HFFc6 (cell line): ENCODE data around the gene MRGPRX1. TPM values are rescaled to one million over a fixed set of nuclear protein-coding genes. Genes with fewer than 3 reads are reported as not detected.

Experiments
- DNase-seq: peaks from one replicate; pipeline ENCODE4 v3.0.0-alpha.2; 2018
- H3K27ac Mint-ChIP-seq: 2 replicates; pipeline ENCODE4 v1.8.0; 2020; ENCODE audit warnings: mild to moderate bottlenecking, mixed read lengths
- H3K27me3 Mint-ChIP-seq: 2 replicates; pipeline ENCODE4 v1.8.0; 2021; ENCODE audit warnings: mild to moderate bottlenecking, moderate library complexity, mixed read lengths; ENCODE audit not compliant: insufficient read depth
- H3K36me3 Mint-ChIP-seq: 2 replicates; pipeline ENCODE4 v1.8.0; 2021; ENCODE audit warnings: low read depth, mixed read lengths
- H3K4me1 Mint-ChIP-seq: 2 replicates; pipeline ENCODE4 v1.8.0; 2020; ENCODE audit warnings: low read depth, mixed read lengths
- H3K4me3 Mint-ChIP-seq: 2 replicates; pipeline ENCODE4 v1.8.0; 2020; ENCODE audit warnings: mild to moderate bottlenecking, moderate library complexity, mixed read lengths
- H3K9me3 Mint-ChIP-seq: 2 replicates; pipeline ENCODE4 v1.8.0; 2020; ENCODE audit warnings: mild to moderate bottlenecking, mixed read lengths
- CTCF ChIP-seq: fragments of 200-600 bp; sonication (generic); IDR thresholded peaks from 2 replicates; pipeline ENCODE4 v1.5.0; 2021; ENCODE audit warnings: antibody characterized with exemption, mild to moderate bottlenecking
- total RNA-seq, 6 experiments: library from RNA; stranded (reverse); fragmentation: NEBNext Ultra II Directional; extraction: Animal tissue kit (Norgen Biotek cat#: 25700); gene quantifications; 2 replicates in 1 of 6; 3 replicates in 5 of 6; pipeline ENCODE4 v1.2.3, GENCODE V29; 2021

The MRGPRX1 gene
- total RNA-seq, 6 experiments from 2014 or later, result not detected

- Mint-ChIP-seq H3K27me3 (peaks cover 15% of the 10 kb centered on the region), H3K36me3 (no peaks in the 10 kb centered on the region), H3K9me3 (peaks cover 4% of the 10 kb centered on the region; the same call in 1 of the 2 replicates), H3K4me3 (no peak overlapping the region), H3K4me1 (no peaks in the 10 kb centered on the region), H3K27ac (no peak overlapping the region)
- DNase-seq, result no peak
- no peak for TF ChIP-seq CTCF
These were observed 48.6 kb downstream of the MRGPRX1 start for GRCh38 chr11:18890615-18891014.

Other genes with a start within 250 kb of the MRGPRX1 start
- under 1 TPM; 0.23 to 0.61 (median 0.41) TPM for gene TMEM86A, start 240.6 kb downstream of the MRGPRX1 start, total RNA-seq
- not detected for gene IGSF22, start 213.2 kb downstream of the MRGPRX1 start, total RNA-seq
- not detected for gene PTPN5, start 147.6 kb downstream of the MRGPRX1 start, total RNA-seq
- not detected for gene MRGPRX2, start 121.3 kb upstream of the MRGPRX1 start, total RNA-seq
- 10 to 100 TPM in 5 of 6 experiments, 1 to 10 TPM in 1; 9.9 to 15.7 (median 11.2) TPM for gene ZDHHC13, start 177.8 kb upstream of the MRGPRX1 start, total RNA-seq